Activated T-helper 17 cell treated with anti-CD3 and anti-CD28 coated beads, Interleukin-2, amount 50 U/mL, for 72 hours (primary cell): ENCODE results near the gene CAVIN1. TPM values are rescaled to one million over a fixed set of nuclear protein-coding genes. Genes with fewer than 3 reads are reported as not detected.
"Not testable (repeated sequence)": the region's sequence is repeated elsewhere in the genome, so short reads cannot be mapped to it uniquely, and the experiment has no call there.

Experiments used
- ATAC-seq: fragments of 150-1000 bp; cut with Tn5 transposase; replicated peaks from 2 replicates; pipeline ENCODE4 v1.10.0; 2021; ENCODE audit warnings: mild to moderate bottlenecking, moderate library complexity
- H3K27ac Mint-ChIP-seq: one replicate; pipeline ENCODE4 v1.8.0; 2022; ENCODE audit warnings: mixed read lengths
- H3K27me3 Mint-ChIP-seq: one replicate; pipeline ENCODE4 v1.8.0; 2022; ENCODE audit warnings: mixed read lengths
- H3K36me3 Mint-ChIP-seq: one replicate; pipeline ENCODE4 v1.8.0; 2022; ENCODE audit warnings: low read depth, mild to moderate bottlenecking, mixed read lengths
- H3K4me1 Mint-ChIP-seq: one replicate; pipeline ENCODE4 v1.8.0; 2022; ENCODE audit warnings: mixed read lengths
- H3K4me3 Mint-ChIP-seq: one replicate; pipeline ENCODE4 v1.8.0; 2022; ENCODE audit warnings: mild to moderate bottlenecking, mixed read lengths
- H3K9me3 Mint-ChIP-seq: one replicate; pipeline ENCODE4 v1.8.0; 2022; ENCODE audit warnings: mixed read lengths
- total RNA-seq, 2 donors: library from RNA; stranded (reverse); gene quantifications; one replicate each; pipeline ENCODE4 v1.2.3, GENCODE V29; 2022

CAVIN1 gene
- total RNA-seq, 2 donors from 2014 or later: 2.5 to 6.1 TPM

DNA sequence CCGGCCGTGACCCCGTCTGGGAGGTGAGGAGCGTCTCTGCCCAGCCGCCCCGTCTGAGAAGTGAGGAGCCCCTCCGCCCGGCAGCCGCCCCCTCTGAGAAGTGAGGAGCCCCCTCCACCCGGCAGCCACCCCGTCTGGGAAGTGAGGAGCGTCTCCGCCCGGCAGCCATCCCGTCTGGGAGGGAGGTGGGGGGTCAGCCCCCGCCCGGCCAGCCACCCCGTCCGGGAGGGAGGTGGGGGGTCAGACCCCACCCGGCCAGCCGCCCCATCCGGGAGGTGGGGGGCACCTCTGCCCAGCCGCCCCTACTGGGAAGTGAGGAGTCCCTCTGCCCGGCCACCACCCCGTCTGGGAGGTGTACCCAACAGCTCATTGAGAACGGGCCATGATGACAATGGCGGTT lies 26.1 kb upstream of the CAVIN1 start:
- H3K36me3 Mint-ChIP-seq, H3K9me3 Mint-ChIP-seq, H3K4me3 Mint-ChIP-seq, ATAC-seq, H3K27ac Mint-ChIP-seq, H3K4me1 Mint-ChIP-seq, H3K27me3 Mint-ChIP-seq: not testable (repeated sequence)

DNA sequence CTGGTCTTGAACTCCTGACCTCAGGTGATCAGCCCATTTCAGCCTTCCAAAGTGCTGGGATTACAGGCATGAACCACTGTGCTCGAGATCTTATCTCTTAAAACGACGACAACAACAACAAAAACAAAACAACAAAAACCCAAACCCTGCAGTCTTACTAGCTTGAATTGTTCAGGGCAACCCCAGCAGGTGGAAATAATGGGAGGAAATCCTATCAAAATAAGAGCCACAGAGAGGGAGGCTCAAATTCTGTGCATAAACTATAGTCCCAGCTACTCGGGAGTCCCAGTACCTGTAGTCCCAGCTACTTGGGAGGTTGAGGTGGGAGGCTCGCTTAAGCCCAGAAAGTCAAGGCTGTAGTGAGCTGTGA lies 19.1 kb upstream of the CAVIN1 start:
- peak overlapping the region; percentile 24 for H3K4me3 Mint-ChIP-seq
- no peaks in the 10 kb centered on the region for H3K4me1 Mint-ChIP-seq
- H3K9me3 Mint-ChIP-seq: no peaks in the 10 kb centered on the region
- no peak overlapping the region for H3K27ac Mint-ChIP-seq
- H3K27me3 Mint-ChIP-seq: peaks cover 4% of the 10 kb centered on the region
- no peak for ATAC-seq
- no peaks in the 10 kb centered on the region for H3K36me3 Mint-ChIP-seq

DNA sequence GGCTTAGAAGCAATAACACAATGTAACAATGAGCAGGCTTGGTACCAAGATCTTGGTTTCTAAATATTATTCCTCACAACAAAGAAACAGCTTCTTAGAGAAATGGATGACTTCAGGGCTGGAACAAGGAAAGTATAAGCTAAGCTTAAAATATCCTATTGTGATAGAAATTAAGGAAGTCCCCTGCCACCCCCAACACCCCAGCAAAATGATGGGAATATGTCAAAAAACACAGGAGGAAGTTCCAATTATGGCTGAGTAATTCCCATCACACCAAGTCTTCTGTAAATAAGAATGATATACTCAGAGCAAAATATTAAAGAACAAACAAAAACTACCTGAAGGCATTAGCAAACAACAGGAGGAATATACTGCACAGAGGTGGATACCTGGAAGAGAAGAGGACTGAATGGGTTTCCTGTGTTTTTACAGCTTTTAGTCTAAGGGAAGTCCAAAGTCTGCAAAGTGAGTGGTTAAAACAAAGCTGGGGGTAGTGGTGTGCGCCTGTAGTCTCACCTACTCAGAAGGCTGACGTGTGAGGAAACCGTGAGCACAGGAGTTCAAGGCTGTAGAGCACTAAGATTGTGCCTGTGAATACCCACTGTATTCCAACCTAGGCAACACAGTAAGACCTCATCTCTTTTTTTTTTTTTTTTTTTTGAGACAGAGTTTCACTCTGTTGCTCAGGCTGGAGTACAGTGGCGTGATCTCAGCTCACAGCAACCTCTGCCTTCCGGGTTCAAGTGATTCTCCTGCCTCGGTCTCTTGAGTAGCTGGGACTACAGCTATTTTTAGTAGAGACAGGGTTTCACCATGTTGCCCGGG lies 18.5 kb upstream of the CAVIN1 start:
- Mint-ChIP-seq H3K27ac (no peak overlapping the region), H3K4me1 (no peaks in the 10 kb centered on the region), H3K27me3 (peaks cover 4% of the 10 kb centered on the region), H3K4me3 (peak overlapping the region; percentile 24), H3K36me3 (no peaks in the 10 kb centered on the region), H3K9me3 (no peaks in the 10 kb centered on the region)
- ATAC-seq: peak; percentile 38

DNA sequence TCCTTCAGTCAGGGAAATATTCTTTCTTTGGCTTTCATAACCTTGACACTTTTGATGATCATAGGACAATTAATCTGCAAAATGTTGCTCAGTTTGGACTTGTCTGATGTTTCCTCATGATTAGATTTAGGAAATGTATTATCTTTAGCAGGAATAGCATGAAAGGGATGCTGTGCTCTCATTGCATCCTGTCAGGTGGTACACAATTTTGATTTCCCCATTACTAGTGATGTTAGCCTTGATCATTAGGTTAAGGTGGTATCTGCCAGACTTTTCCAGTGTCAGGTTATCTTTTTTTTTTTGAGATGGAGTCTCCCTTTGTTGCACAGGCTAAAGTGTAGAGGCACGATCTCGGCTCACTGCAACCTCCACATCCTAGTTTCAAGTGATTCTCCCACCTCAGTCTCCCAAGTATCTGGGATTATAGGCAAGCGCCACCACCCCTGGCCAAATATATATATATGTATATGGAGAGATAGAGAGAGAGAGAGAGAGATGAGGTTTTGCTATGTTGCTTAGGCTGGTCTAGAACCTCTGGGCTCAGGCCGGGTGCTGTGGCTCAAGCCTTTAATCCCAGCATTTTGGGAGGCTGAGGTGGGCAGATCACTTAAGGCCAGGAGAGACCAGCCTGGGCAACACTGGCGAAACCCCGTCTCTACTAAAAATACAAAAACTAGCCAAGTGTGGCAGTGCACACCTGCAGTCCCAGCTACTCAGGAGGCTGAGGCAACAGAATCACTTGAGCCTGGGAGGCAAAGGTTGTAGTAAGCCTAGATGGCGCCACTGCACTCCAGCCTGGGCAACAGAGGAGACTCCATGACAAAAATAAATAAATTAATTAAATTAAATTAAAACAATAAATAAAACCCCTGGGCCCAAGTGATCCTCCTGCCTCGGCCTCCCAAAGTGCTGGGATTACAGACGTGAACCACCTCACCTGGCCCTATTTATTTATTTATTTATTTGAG lies 15.8 kb upstream of the CAVIN1 start:
- Mint-ChIP-seq H3K27ac (no peak overlapping the region), H3K9me3 (no peaks in the 10 kb centered on the region), H3K27me3 (no peaks in the 10 kb centered on the region), H3K4me1 (no peaks in the 10 kb centered on the region), H3K4me3 (no peak overlapping the region), H3K36me3 (no peaks in the 10 kb centered on the region)
- ATAC-seq: peak; percentile 62

DNA sequence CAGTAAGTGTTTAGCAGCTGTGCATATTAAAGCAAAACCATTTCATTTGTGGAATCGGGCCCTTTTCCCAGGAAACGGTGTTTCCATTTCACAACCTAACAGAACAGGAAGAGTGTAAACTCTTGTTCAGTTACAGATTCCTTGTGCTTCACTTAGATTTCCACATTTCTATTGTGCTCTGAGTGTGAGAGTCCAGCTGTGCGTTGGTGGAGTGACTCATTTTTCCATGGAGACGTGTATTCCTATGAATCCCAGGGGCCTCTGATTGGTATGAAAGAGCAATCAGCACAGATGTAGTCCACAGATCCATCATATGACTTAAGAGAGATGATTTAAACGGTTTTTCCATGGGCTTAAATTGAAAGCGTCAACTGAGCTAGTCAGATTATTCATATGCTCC lies 13.3 kb upstream of the CAVIN1 start:
- no peak overlapping the region for H3K4me3 Mint-ChIP-seq
- H3K36me3 Mint-ChIP-seq: no peaks in the 10 kb centered on the region
- no peak for ATAC-seq
- H3K27me3 Mint-ChIP-seq: no peaks in the 10 kb centered on the region
- no peaks in the 10 kb centered on the region for H3K4me1 Mint-ChIP-seq
- no peaks in the 10 kb centered on the region for H3K9me3 Mint-ChIP-seq
- no peak overlapping the region for H3K27ac Mint-ChIP-seq

DNA sequence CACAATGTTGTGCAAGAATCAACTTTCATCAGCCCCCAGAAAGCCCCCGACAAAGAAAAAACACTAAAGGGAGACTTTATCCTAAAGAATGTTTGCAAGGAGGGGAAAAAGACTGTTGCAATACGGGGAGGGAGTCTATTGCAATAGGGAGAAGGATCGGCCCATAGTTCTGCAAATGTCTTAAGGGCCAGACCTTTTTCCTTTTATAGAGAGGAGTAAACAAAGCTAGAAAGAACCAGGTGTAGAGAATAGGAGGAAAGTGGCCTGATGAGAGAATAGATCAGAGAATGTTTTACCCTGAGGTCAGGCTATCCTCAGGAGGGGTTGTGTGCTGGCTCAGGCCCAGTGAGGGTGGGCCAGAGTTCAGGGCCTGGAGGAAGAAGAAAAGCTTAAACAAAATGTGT lies 8.7 kb upstream of the CAVIN1 start:
- H3K4me3 Mint-ChIP-seq: no peak overlapping the region
- no peaks in the 10 kb centered on the region for H3K9me3 Mint-ChIP-seq

DNA sequence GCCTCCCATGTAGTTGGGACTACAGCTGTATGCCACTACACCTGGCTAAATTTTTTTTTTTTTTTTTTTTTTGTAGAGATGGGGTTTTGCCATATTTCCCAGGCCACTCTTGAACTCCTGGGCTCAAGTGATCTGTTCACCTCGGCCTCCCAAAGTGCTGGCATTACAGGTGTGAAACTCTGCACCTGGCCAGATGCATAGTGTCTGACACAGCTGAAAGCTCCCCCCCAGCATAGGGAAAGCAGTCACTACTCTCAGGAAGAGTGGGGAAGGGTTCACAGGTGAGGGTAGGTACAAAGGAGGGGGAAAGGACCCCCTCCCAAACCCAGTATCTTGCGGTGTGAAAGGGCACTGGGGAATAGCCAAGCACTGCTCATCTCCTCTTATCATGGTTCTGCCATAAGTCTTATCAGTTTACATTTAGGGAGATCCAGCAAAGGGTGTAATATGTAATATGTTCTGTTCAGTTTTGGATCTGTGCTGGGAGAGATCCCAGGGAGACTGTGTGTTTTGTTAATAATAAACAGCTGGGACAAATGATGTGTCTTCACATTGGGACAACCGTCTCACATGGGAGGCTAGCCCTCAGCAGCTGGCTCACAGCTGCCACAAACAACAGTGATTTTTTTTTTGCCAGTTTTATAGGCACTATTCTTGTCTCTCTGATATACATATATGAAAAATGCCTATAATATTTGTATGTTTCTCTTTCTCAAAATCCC lies 6.8 kb upstream of the CAVIN1 start:
- Mint-ChIP-seq H3K27me3 (peaks cover 8% of the 10 kb centered on the region), H3K4me3 (no peak overlapping the region), H3K4me1 (no peaks in the 10 kb centered on the region), H3K36me3 (no peaks in the 10 kb centered on the region), H3K27ac (no peak overlapping the region), H3K9me3 (no peaks in the 10 kb centered on the region)
- no peak for ATAC-seq

More for the DNA sequence above, 8.7 kb upstream of the CAVIN1 start:
- Mint-ChIP-seq H3K4me1 (no peaks in the 10 kb centered on the region), H3K27ac (no peak overlapping the region), H3K36me3 (no peaks in the 10 kb centered on the region), H3K27me3 (peaks cover 8% of the 10 kb centered on the region)
- no peak for ATAC-seq

DNA sequence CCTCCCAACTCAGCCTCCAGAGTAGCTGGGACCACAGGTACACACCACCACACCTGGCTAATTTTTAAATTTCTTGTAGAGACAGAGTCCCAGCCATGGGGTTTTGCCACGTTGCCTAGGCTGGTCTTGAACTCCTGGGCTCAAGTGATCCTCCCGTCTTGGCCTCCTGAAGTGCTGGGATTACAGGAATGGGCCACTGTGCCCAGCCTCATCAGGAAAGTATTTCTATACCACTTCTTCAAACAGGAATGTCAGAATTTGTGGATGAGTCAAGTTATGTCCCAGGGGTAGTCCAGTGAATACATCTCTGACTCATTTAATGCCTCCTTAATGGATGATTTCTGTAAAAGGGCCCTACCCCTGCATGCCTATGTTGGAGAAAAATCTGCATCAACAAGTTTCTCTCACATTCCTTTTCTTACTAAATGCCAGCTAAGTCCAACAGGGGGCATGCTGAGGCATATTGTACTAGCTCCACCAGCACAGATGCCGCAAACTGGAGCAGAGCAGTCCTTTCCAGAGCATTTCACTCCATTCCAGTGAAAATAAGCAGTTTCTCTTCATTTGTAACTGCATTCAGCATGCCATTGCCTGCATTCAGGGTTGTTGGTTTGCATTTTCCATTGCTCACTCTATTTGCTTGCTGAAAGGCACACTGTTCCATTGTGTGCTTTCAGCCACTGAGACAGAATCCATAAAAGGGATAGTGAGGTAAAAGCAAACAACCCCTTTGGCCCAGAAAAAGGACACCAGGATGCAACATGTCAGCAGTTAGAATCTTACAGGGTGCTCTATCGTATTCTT lies 5.3 kb upstream of the CAVIN1 start:
- H3K9me3 Mint-ChIP-seq: no peaks in the 10 kb centered on the region
- no peak overlapping the region for H3K27ac Mint-ChIP-seq
- no peak overlapping the region for H3K4me3 Mint-ChIP-seq
- H3K27me3 Mint-ChIP-seq: peaks cover 8% of the 10 kb centered on the region
- peak; percentile 66 for ATAC-seq
- H3K36me3 Mint-ChIP-seq: no peaks in the 10 kb centered on the region
- H3K4me1 Mint-ChIP-seq: no peaks in the 10 kb centered on the region

DNA sequence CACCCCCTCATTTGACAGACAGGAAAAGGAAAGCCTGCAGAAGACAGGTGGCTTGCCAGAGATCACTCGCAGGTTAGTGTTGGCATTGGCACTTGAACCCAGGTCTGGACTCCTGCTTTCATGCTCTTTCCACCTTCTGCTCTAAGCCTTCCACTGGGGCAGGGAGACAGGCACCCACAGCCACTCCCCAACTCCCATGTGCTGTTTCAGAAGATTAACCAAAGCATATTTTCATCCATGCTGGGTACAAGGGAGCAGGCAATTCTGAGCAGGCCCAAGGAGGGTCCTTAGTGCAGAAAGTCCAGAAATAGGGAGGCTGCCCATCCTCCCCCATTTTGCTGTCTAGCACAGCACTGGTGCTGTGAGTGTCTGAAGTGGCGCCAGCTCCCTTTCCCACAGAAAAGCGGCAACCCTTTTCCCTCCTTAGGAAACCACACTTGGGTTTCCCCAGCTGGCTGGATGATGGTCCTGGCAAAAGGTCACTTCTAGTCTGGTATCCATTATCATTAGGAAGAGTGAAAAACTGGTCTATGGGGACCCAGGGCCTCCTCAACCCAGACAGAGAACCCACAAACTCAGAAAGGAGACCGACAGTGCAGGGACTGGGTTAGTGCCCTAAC lies 2.0 kb upstream of the CAVIN1 start:
- H3K4me1 Mint-ChIP-seq: peaks cover 7% of the 10 kb centered on the region
- no peak overlapping the region for H3K27ac Mint-ChIP-seq
- no peaks in the 10 kb centered on the region for H3K36me3 Mint-ChIP-seq
- H3K4me3 Mint-ChIP-seq: no peak overlapping the region
- ATAC-seq: no peak
- H3K9me3 Mint-ChIP-seq: no peaks in the 10 kb centered on the region
- H3K27me3 Mint-ChIP-seq: peaks cover 12% of the 10 kb centered on the region

DNA sequence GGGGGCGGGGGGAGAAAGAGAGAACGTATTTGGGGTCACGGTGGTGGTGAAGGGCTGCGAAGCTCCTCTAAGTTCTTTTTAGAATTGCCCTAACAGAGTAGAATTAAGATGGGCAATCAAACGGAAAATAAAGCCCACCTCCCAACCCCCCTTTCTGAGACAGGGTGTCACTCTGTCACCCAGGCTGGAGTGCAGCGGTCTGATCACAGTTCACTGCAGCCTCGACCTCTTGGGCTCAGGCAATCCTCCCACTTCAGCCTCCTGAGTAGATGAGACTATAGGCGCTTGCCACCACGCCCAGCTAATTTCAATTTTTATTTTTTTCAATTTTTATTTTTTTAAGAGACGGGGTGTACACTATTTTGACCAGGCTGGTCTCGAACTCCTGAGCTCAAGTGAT lies 710 bp upstream of the CAVIN1 start:
- no peak for ATAC-seq
- peaks cover 14% of the 10 kb centered on the region for H3K4me1 Mint-ChIP-seq
- H3K27me3 Mint-ChIP-seq: peaks cover 12% of the 10 kb centered on the region
- no peaks in the 10 kb centered on the region for H3K36me3 Mint-ChIP-seq
- H3K4me3 Mint-ChIP-seq: peak overlapping the region; percentile 88
- no peaks in the 10 kb centered on the region for H3K9me3 Mint-ChIP-seq
- no peak overlapping the region for H3K27ac Mint-ChIP-seq

DNA sequence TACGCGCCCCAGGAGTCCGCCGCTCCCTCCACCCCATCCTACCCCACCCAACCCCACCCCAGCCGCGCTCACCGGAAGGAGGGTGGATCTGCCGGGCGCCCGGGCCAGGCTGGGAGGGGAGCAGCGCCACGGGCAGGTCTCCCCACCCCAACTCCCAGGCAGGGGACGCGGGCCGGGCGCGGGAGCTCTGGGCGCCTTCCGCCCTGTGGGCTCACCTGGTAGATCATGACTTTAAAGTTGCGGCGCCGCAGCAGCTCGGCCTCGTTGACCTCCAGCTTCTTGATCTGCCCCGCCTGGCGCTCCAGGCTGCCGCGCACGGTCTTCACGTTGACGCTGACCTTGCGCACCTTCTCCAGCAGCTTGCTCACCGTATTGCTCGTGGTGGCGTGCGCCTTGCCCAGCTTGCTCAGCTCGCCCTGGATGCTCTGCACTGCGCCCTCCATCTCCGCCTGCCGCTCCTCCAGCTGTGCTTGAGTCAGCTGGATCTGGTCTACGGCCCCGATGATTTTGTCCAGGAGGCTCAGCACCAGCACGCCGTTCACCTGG lies 571 bp downstream of the CAVIN1 start:
- H3K27ac Mint-ChIP-seq: no peak overlapping the region

DNA sequence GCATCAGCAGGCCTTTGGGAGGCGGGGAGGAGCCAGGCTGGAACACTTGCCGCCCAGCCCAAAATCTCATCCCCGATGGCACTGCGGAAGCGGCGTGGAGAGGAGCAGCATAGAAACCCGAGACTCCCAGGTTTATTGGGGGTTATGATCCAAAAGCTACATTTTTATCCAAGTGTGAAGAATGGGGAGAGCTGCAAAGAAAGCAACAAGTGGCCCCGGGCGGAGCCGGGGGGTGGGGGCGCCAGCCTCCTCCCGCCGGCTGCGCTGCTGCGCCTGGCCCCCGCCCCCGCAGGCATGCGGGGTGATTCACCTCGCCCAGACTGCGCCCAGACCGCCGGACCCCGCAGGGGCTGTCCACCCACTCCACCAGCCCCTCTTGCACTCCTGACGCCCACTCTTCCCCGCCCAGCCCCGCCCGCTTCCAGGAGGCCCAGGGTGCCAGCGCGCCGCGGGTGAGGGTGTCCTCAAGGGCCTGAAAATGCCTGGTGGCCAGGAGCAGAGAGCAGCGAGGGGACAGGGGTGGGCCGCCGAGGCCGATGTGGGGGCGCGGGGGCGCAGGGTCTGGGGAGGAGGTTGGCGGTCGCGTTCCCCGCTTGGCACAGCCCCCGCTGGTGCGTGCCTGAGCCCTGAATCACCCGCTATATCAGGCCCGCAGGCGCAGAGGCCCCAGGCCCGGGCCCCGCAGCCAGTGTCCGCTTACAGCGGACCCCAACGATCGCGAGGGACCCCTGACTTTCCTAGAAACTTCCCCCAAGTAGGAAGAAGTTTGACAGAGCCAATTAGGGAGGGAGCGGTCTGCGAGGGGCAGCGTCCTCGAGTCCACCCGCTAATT lies 1.3 kb downstream of the CAVIN1 start:
- Mint-ChIP-seq H3K9me3 (no peaks in the 10 kb centered on the region), H3K4me1 (peaks cover 14% of the 10 kb centered on the region), H3K4me3 (peak overlapping the region; percentile 88), H3K27ac (no peak overlapping the region), H3K27me3 (peaks cover 4% of the 10 kb centered on the region), H3K36me3 (no peaks in the 10 kb centered on the region)
- peak; percentile 51 for ATAC-seq

More for the DNA sequence above, 571 bp downstream of the CAVIN1 start:
- H3K4me1 Mint-ChIP-seq: peaks cover 14% of the 10 kb centered on the region
- ATAC-seq: peak; percentile 70
- H3K36me3 Mint-ChIP-seq: no peaks in the 10 kb centered on the region
- no peaks in the 10 kb centered on the region for H3K9me3 Mint-ChIP-seq
- peak overlapping the region; percentile 88 for H3K4me3 Mint-ChIP-seq
- peaks cover 4% of the 10 kb centered on the region for H3K27me3 Mint-ChIP-seq
